NT2/D1 (cell line): ENCODE measurements around the gene RFTN1.

ENCODE experiments used
- DNase-seq: peaks from one replicate; pipeline ENCODE4 v3.0.0-alpha.2; 2011; ENCODE audit warnings: low read depth, low spot score
- H3K27me3 ChIP-seq: 2 replicates; pipeline ENCODE4 v1.6.0; 2011; ENCODE audit warnings: mild to moderate bottlenecking; ENCODE audit not compliant: insufficient read length, insufficient read depth
- H3K36me3 ChIP-seq: 2 replicates; pipeline ENCODE4 v1.6.1; 2011; ENCODE audit warnings: mild to moderate bottlenecking, low read length, mixed read lengths; ENCODE audit not compliant: insufficient read depth, insufficient read length
- H3K4me1 ChIP-seq: 2 replicates; pipeline ENCODE4 v1.5.1; 2011; ENCODE audit not compliant: insufficient read depth, insufficient read length
- H3K4me3 ChIP-seq: 2 replicates; pipeline ENCODE4 v1.5.1; 2011; ENCODE audit warnings: low read depth; ENCODE audit not compliant: insufficient read length
- H3K9ac ChIP-seq: 2 replicates; pipeline ENCODE4 v1.6.0; 2011; ENCODE audit warnings: low read depth; ENCODE audit not compliant: insufficient read length
- H3K9me3 ChIP-seq: 2 replicates; pipeline ENCODE4 v1.5.1; 2011; ENCODE audit warnings: mild to moderate bottlenecking, low read length; ENCODE audit not compliant: insufficient read depth
- SUZ12 ChIP-seq: IDR thresholded peaks from 2 replicates; pipeline ENCODE4 v1.6.1; 2011; ENCODE audit not compliant: insufficient read length, insufficient read depth; ENCODE audit errors: extremely low read depth
- YY1 ChIP-seq: IDR thresholded peaks from 2 replicates; pipeline ENCODE4 v1.6.1; 2011; ENCODE audit not compliant: insufficient read length, insufficient read depth
- ZNF274 ChIP-seq: IDR thresholded peaks from 2 replicates; pipeline ENCODE4 v1.6.1; 2011; ENCODE audit warnings: mild to moderate bottlenecking, low read depth, low read length

RFTN1 gene

GRCh38 chr3:16462679-16463078, 50.8 kb downstream of the RFTN1 start:
- Histone ChIP-seq H3K9me3 (no peaks in the 10 kb centered on the region; the same call in 1 of the 2 replicates), H3K36me3 (no peaks in the 10 kb centered on the region), H3K27me3 (no peaks in the 10 kb centered on the region), H3K4me1 (no peaks in the 10 kb centered on the region), H3K4me3 (no peak overlapping the region), H3K9ac (no peak overlapping the region)
- TF ChIP-seq SUZ12 (no peak), ZNF274 (no peak), YY1 (no peak)
- no peak for DNase-seq

GRCh38 chr3:16461463-16462245, 51.8 kb downstream of the RFTN1 start:
- no peak for DNase-seq
- no peaks in the 10 kb centered on the region for H3K27me3 ChIP-seq
- H3K9me3 ChIP-seq, result no peaks in the 10 kb centered on the region; the same call in 1 of the 2 replicates
- H3K4me3 ChIP-seq, result no peak overlapping the region
- TF ChIP-seq ZNF274 (no peak), SUZ12 (no peak), YY1 (no peak)
- no peak overlapping the region for H3K9ac ChIP-seq
- no peaks in the 10 kb centered on the region for H3K4me1 ChIP-seq
- H3K36me3 ChIP-seq, result no peaks in the 10 kb centered on the region

- TF ChIP-seq ZNF274 (no peak), YY1 (no peak), SUZ12 (no peak)
- Histone ChIP-seq H3K4me1 (no peaks in the 10 kb centered on the region), H3K36me3 (no peaks in the 10 kb centered on the region), H3K4me3 (no peak overlapping the region), H3K27me3 (no peaks in the 10 kb centered on the region), H3K9ac (no peak overlapping the region), H3K9me3 (no peaks in the 10 kb centered on the region; the same call in 1 of the 2 replicates)
- DNase-seq, result no peak
These were observed 52.6 kb downstream of the RFTN1 start for GRCh38 chr3:16460886-16461285.

- Histone ChIP-seq H3K27me3 (no peaks in the 10 kb centered on the region), H3K36me3 (no peaks in the 10 kb centered on the region), H3K9ac (no peak overlapping the region), H3K4me1 (no peaks in the 10 kb centered on the region), H3K4me3 (no peak overlapping the region), H3K9me3 (no peaks in the 10 kb centered on the region; the same call in 1 of the 2 replicates)
- TF ChIP-seq YY1, result no peak
- TF ChIP-seq ZNF274, result no peak
- no peak for TF ChIP-seq SUZ12
- DNase-seq, result no peak
These were observed 53.2 kb downstream of the RFTN1 start for GRCh38 chr3:16460273-16460672.

- no peaks in the 10 kb centered on the region for H3K27me3 ChIP-seq
- H3K36me3 ChIP-seq, result no peaks in the 10 kb centered on the region
- no peak for TF ChIP-seq SUZ12
- TF ChIP-seq ZNF274, result no peak
- no peak for TF ChIP-seq YY1
- no peak overlapping the region for H3K9ac ChIP-seq
- no peak for DNase-seq
- no peak overlapping the region for H3K4me3 ChIP-seq
- no peaks in the 10 kb centered on the region; the same call in 1 of the 2 replicates for H3K9me3 ChIP-seq
- H3K4me1 ChIP-seq, result no peaks in the 10 kb centered on the region
These were observed 56.6 kb downstream of the RFTN1 start for GRCh38 chr3:16456784-16457415.

GRCh38 chr3:16455966-16456365, 57.5 kb downstream of the RFTN1 start:
- no peaks in the 10 kb centered on the region for H3K4me1 ChIP-seq
- H3K9ac ChIP-seq, result no peak overlapping the region
- H3K9me3 ChIP-seq, result no peaks in the 10 kb centered on the region; the same call in 1 of the 2 replicates
- H3K27me3 ChIP-seq, result no peaks in the 10 kb centered on the region
- TF ChIP-seq YY1 (no peak), SUZ12 (no peak), ZNF274 (no peak)
- no peaks in the 10 kb centered on the region for H3K36me3 ChIP-seq
- H3K4me3 ChIP-seq, result no peak overlapping the region
- DNase-seq, result no peak

GRCh38 chr3:16455001-16455400, 58.5 kb downstream of the RFTN1 start:
- no peak for DNase-seq
- no peaks in the 10 kb centered on the region for H3K4me1 ChIP-seq

More at GRCh38 chr3:16455001-16455400, 58.5 kb downstream of the RFTN1 start:
- H3K9me3 ChIP-seq, result no peaks in the 10 kb centered on the region; the same call in 1 of the 2 replicates
- no peaks in the 10 kb centered on the region for H3K27me3 ChIP-seq
- no peak overlapping the region for H3K9ac ChIP-seq
- no peaks in the 10 kb centered on the region for H3K36me3 ChIP-seq
- no peak for TF ChIP-seq YY1
- TF ChIP-seq ZNF274, result no peak
- TF ChIP-seq SUZ12, result no peak
- no peak overlapping the region for H3K4me3 ChIP-seq
